ENCODE results near the gene ANGEL1. TPM values are rescaled to one million over a fixed set of nuclear protein-coding genes. Genes with fewer than 3 reads are reported as not detected.
A peak's percentile ranks its signal among the peaks of the same experiment; 100 is the strongest.

Gene ANGEL1
- total and polyA plus RNA-seq, 2 experiments from 2014 or later, result 5.3 to 31.6 TPM

GRCh38 chr14:76861574-76862255 is 49.0 kb upstream of the ANGEL1 start:
- no peak for DNase-seq (ENCODE audit: low spot score)
- Histone ChIP-seq H3F3A (replicated peaks; ENCODE audit: low read depth) (no peaks in the 10 kb centered on the region), H3K36me3 (ENCODE audit: insufficient read depth) (no peaks in the 10 kb centered on the region), H3K27ac (ENCODE audit: low read depth) (no peak overlapping the region), H3K79me2 (replicated peaks; ENCODE audit: insufficient read depth) (no peaks in the 10 kb centered on the region), H3K9me2 (ENCODE audit: insufficient read depth) (0 out of 2 replicates have a peak, but pooled peaks cover 7% of the 10 kb centered on the region), H2AFZ (no peak overlapping the region), H3K4me1 (ENCODE audit: insufficient read depth) (peaks cover 12% of the 10 kb centered on the region; the same call in 1 of the 2 replicates), H3K4me3 (no peak overlapping the region), H3K4me2 (peak overlapping the region; percentile 67), H3K27me3 (ENCODE audit: insufficient read depth) (no peaks in the 10 kb centered on the region; the same call in 1 of the 2 replicates), H4K20me1 (replicated peaks; ENCODE audit: insufficient read depth) (no peaks in the 10 kb centered on the region)
- Mint-ChIP-seq H3K4me3 (no peak overlapping the region), H3K9me3 (no peaks in the 10 kb centered on the region), H3K27ac (no peak overlapping the region; the same call in 1 of the 2 replicates), H3K4me1 (peaks cover 38% of the 10 kb centered on the region), H3K27me3 (ENCODE audit: insufficient read depth, low read depth, poor library complexity) (peaks cover 3% of the 10 kb centered on the region), H3K36me3 (ENCODE audit: low read depth) (no peaks in the 10 kb centered on the region)
- no peak for TF ChIP-seq ZNF114 (CRISPR knock-in tag; IDR thresholded peaks at IDR 0.05)
- TF ChIP-seq CREB1 (CRISPR knock-in tag; IDR thresholded peaks at IDR 0.05; ENCODE audit: low read depth), result no peak
- no peak for TF ChIP-seq POLR2AphosphoS5 (IDR thresholded peaks at IDR 0.05; ENCODE audit: low read depth)
- TF ChIP-seq JUNB (IDR thresholded peaks at IDR 0.05; ENCODE audit: unreplicated experiment), result no peak
- TF ChIP-seq EZH2phosphoT487 (IDR thresholded peaks at IDR 0.05; ENCODE audit: unreplicated experiment), result no peak
- no peak for TF ChIP-seq ZNF462 (CRISPR knock-in tag; IDR thresholded peaks at IDR 0.05)
- TF ChIP-seq NANOG (IDR thresholded peaks at IDR 0.05; ENCODE audit: borderline replicate concordance), result no peak
- no peak for TF ChIP-seq ETS1 (IDR thresholded peaks at IDR 0.05)
- no peak for TF ChIP-seq STAT1 (IDR thresholded peaks at IDR 0.05; ENCODE audit: unreplicated experiment)
- TF ChIP-seq EZH2 (IDR thresholded peaks at IDR 0.05; ENCODE audit: low read depth, unreplicated experiment), result no peak
- no peak for TF ChIP-seq REST (IDR thresholded peaks at IDR 0.05; ENCODE audit: unreplicated experiment)
- TF ChIP-seq ZNF331 (CRISPR knock-in tag; IDR thresholded peaks at IDR 0.05; ENCODE audit: low read depth), result no peak
- TF ChIP-seq CTCF (conservative IDR thresholded peaks at IDR 0.05; ENCODE audit: low read depth in 2 of 2), result no peak
- ATAC-seq, result peak; percentile 75
